Spleen (tissue), 11 donors: ENCODE results near the gene PHLDB1. TPM values are rescaled to one million over a fixed set of nuclear protein-coding genes. Genes with fewer than 3 reads are reported as not detected.
A peak's percentile ranks its signal among the peaks of the same experiment; 100 is the strongest.

Experiments used
- DNase-seq: peaks from one replicate; pipeline ENCODE4 v3.0.0-alpha.2; 2020
- H3K27ac ChIP-seq, 8 donors: fragments of 200-600 bp; sonication (generic) in 7 of 8; 1 replicate in 4 of 8; 2 replicates in 4 of 8; pipeline versions ENCODE4 v1.5.0 to v1.8.0; 2016 to 2021; ENCODE audit warnings: inconsistent platforms in 4 of 8, mild to moderate bottlenecking in 4 of 8, moderate library complexity in 1 of 8
- H3K27me3 ChIP-seq, 7 donors: fragments of 200-600 bp; sonication (generic) in 6 of 7; replicated peaks in 1 of 7; 1 replicate in 4 of 7; 2 replicates in 3 of 7; pipeline versions ENCODE4 v1.5.0 to v1.8.0; 2016 to 2021; ENCODE audit warnings: inconsistent platforms in 3 of 7, mild to moderate bottlenecking in 1 of 7
- H3K36me3 ChIP-seq, 6 donors: fragments of 200-600 bp; sonication (generic) in 5 of 6; 1 replicate in 4 of 6; 2 replicates in 2 of 6; pipeline versions ENCODE4 v1.5.0 to v1.8.0; 2016 to 2021; ENCODE audit warnings: inconsistent platforms in 2 of 6
- H3K4me1 ChIP-seq, 6 donors: fragments of 200-600 bp; sonication (generic) in 5 of 6; 1 replicate in 3 of 6; 2 replicates in 3 of 6; pipeline versions ENCODE4 v1.5.0 to v1.8.0; 2016 to 2021; ENCODE audit warnings: inconsistent platforms in 3 of 6
- H3K4me3 ChIP-seq, 8 donors: fragments of 200-600 bp; sonication (generic) in 7 of 8; 1 replicate in 4 of 8; 2 replicates in 4 of 8; pipeline versions ENCODE4 v1.5.0 to v1.8.0; 2016 to 2021; ENCODE audit warnings: inconsistent platforms in 4 of 8, mild to moderate bottlenecking in 4 of 8, moderate library complexity in 2 of 8
- H3K9me3 ChIP-seq, 8 donors: fragments of 200-600 bp; sonication (generic) in 7 of 8; 1 replicate in 4 of 8; 2 replicates in 4 of 8; pipeline versions ENCODE4 v1.5.0 to v1.8.0; 2016 to 2021; ENCODE audit warnings: inconsistent platforms in 4 of 8
- POLR2A ChIP-seq, 3 donors: fragments of 450-650 bp; IDR thresholded peaks; one replicate each; pipeline ENCODE4 v1.5.1; 2017; ENCODE audit warnings: antibody characterized with exemption in 3 of 3, mild to moderate bottlenecking in 1 of 3
- POLR2AphosphoS5 ChIP-seq, 3 donors: sonication (generic); formaldehyde crosslinking; IDR thresholded peaks; one replicate each; pipeline ENCODE4 v1.5.1; 2017; ENCODE audit warnings: antibody characterized with exemption in 3 of 3
- WGBS, 5 donors: extraction: QIAGEN DNeasy Blood & Tissue Kit in 3 of 5; methylation state at CpG; one replicate each; pipeline versions ENCODE4 v1.1.5 to v1.1.7; 2013 to 2018; 5-methylcytosine and 5-hydroxymethylcytosine counted together
- intact Hi-C: fragments of 100-400 bp; cut with DNase I; formaldehyde crosslinking; loops from one replicate; pipeline ENCODE4 v1.15.0; 2023; ENCODE audit warnings: low total_unique reads
- polyA plus RNA-seq, 3 donors: library from polyadenylated mRNA; stranded (reverse); fragments of 200-250 nt; gene quantifications; one replicate each; pipeline ENCODE4 v1.2.1, GENCODE V29; 2013
- total RNA-seq, 7 donors: library from RNA; depleted of rRNA in 3 of 7; stranded (reverse); fragments of >200 nt in 3 of 7; fragmentation: NEBNext Ultra II Directional in 4 of 7; extraction: Animal tissue kit (Norgen Biotek cat#: 25700) in 4 of 7; gene quantifications; one replicate each; pipeline versions ENCODE4 v1.1.0 to v1.2.1, GENCODE V29; 2016 to 2021
- TF ChIP-seq, protein P1 (sequence below), 11 experiments: fragments of 200-600 bp in 7 of 11; fragments of 450-650 bp in 4 of 11; sonication (generic) in 4 of 11; IDR thresholded peaks in 8 of 11; conservative IDR thresholded peaks in 3 of 11; 1 replicate in 7 of 11; 2 replicates in 4 of 11; pipeline versions ENCODE4 v1.4.0 to v1.8.0; 2016 to 2021; ENCODE audit warnings: antibody characterized with exemption in 11 of 11, inconsistent platforms in 4 of 11, mild to moderate bottlenecking in 1 of 11
- donor health status: healthy with polysubstance abuse.
- donor health status: DM: no; HTN: no; CAD: no; lungs with moderate emphysema.
- donor health status: DM: no; HTN: no; CAD: no.
- donor health status: Bipolar disorder and iron deficiency.
- donor health status: healthy.
- donor health status: DM: no; HTN: no; CAD: no.
- donor health status: DM: yes; HTN: yes; CAD: no.

PHLDB1 gene
- total and polyA plus RNA-seq, 10 donors = 13.0 to 162 (median 69.9) TPM

- Histone ChIP-seq H3K27me3 (peaks cover 0 to 18% (median 0%) of the 10 kb centered on the region in 7 donors), H3K36me3 (no peaks in the 10 kb centered on the region), H3K27ac (peak overlapping the region in 6 of 8 donors; percentile 34 to 83 (median 66)), H3K4me3 (peak overlapping the region in 3 of 8 donors; percentile 34 to 59 (median 39)), H3K4me1 (peaks cover 8 to 46% (median 35%) of the 10 kb centered on the region in 6 donors), H3K9me3 (no peaks in the 10 kb centered on the region)
- 12 to 25% (median 14%) methylated on average over 7 to 9 of the region's 9 CpGs for WGBS, 5 donors
- no peak for DNase-seq
- intact Hi-C loops = loop anchor here (5.0 kb wide), 1 partner anchor 253 kb away; no protein-coding TSS in a partner anchor
- TF ChIP-seq POLR2AphosphoS5 (IDR thresholded peaks at IDR 0.05) (no peak), POLR2A (IDR thresholded peaks at IDR 0.05) (no peak)
- TF ChIP-seq, protein P1, sequence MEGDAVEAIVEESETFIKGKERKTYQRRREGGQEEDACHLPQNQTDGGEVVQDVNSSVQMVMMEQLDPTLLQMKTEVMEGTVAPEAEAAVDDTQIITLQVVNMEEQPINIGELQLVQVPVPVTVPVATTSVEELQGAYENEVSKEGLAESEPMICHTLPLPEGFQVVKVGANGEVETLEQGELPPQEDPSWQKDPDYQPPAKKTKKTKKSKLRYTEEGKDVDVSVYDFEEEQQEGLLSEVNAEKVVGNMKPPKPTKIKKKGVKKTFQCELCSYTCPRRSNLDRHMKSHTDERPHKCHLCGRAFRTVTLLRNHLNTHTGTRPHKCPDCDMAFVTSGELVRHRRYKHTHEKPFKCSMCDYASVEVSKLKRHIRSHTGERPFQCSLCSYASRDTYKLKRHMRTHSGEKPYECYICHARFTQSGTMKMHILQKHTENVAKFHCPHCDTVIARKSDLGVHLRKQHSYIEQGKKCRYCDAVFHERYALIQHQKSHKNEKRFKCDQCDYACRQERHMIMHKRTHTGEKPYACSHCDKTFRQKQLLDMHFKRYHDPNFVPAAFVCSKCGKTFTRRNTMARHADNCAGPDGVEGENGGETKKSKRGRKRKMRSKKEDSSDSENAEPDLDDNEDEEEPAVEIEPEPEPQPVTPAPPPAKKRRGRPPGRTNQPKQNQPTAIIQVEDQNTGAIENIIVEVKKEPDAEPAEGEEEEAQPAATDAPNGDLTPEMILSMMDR (IDR thresholded peaks at IDR 0.05 in 8 of 11, conservative IDR thresholded peaks at IDR 0.05 in 3 of 11) = no peak
Observed at GRCh38 chr11:118689503-118689851, 82.1 kb downstream of the PHLDB1 start.

DNA sequence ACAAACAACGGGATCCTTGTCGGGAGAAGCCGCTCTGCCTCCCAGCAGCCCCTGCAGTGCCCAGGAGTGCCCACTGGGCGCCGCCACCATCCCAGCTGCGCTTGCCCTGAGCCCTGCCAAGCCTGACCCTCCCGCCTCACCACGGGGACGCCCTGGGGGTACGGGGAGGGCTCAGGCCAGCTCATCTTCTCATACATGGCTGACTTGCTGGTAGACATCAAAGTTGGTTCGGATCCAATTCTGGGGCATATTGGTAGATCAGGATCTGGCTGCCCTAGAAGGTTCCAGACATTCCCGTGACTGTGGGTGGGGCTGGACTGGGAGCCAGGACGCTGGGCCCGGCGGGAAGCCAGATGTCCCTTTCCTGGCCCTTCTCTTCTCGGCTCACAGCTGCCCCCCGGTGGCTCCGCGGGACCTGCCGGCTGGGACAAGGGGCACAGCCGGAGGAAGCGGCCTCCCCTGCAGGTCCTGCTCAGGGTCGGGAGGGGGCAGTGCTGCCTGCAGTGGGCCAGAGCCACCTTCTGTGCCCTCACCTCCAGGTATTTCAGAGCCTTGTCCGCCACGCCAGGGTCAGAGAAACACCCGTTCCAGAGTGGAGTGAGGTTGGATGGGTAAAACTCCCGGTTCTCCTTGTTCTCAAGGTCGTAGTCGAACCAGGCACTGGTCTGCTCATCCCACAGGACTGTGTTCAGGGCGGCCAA is 82.6 kb downstream of the PHLDB1 start:
- H3K4me1 ChIP-seq = peaks cover 8 to 51% (median 35%) of the 10 kb centered on the region in 6 donors
- peaks cover 0 to 18% (median 0%) of the 10 kb centered on the region in 7 donors for H3K27me3 ChIP-seq
- H3K27ac ChIP-seq = peak overlapping the region in 7 of 8 donors; percentile 34 to 83 (median 65)
- H3K4me3 ChIP-seq = peak overlapping the region in 6 of 8 donors; percentile 30 to 59 (median 34)
- DNase-seq = peak; percentile 96
- no peaks in the 10 kb centered on the region for H3K9me3 ChIP-seq
- H3K36me3 ChIP-seq = no peaks in the 10 kb centered on the region
- WGBS, 5 donors = 6 to 17% (median 7%) methylated on average over 13 to 30 of the region's 30 CpGs
- intact Hi-C loops = loop anchor here (2.0 to 10.0 kb wide), 3 partner anchors 95 to 267 kb away; partner anchors contain the start of gene UPK2
- TF ChIP-seq, protein P1 (IDR thresholded peaks at IDR 0.05 in 8 of 11, conservative IDR thresholded peaks at IDR 0.05 in 3 of 11) = peak; percentile 65 to 97 (median 90)
- no peak for TF ChIP-seq POLR2A (IDR thresholded peaks at IDR 0.05)
- peak; percentile 57 to 80 (median 73) for TF ChIP-seq POLR2AphosphoS5 (IDR thresholded peaks at IDR 0.05)

- intact Hi-C loops = loop anchor here (2.0 to 10.0 kb wide), 2 partner anchors 94 to 266 kb away; partner anchors contain the start of gene UPK2
- Histone ChIP-seq H3K4me1 (peaks cover 8 to 58% (median 37%) of the 10 kb centered on the region in 6 donors), H3K27ac (peak overlapping the region in 6 of 8 donors; percentile 56 to 83 (median 68)), H3K9me3 (no peaks in the 10 kb centered on the region), H3K36me3 (no peaks in the 10 kb centered on the region), H3K4me3 (peak overlapping the region in 2 of 8 donors; percentile 34 to 59), H3K27me3 (peaks cover 0 to 18% (median 0%) of the 10 kb centered on the region in 7 donors)
- no peak for TF ChIP-seq POLR2A (IDR thresholded peaks at IDR 0.05)
- TF ChIP-seq POLR2AphosphoS5 (IDR thresholded peaks at IDR 0.05) = no peak
- TF ChIP-seq, protein P1 (IDR thresholded peaks at IDR 0.05 in 8 of 11, conservative IDR thresholded peaks at IDR 0.05 in 3 of 11) = no peak
- no peak for DNase-seq
- WGBS, 5 donors = 76 to 93% (median 80%) methylated on average over 10 to 15 of the region's 15 CpGs
Observed at GRCh38 chr11:118690553-118691304, 83.3 kb downstream of the PHLDB1 start.
